SH-SY5Y (cell line): Measurements from ENCODE around the gene HP1BP3.

Experiments used
- GATA2 ChIP-seq: IDR thresholded peaks from 2 replicates; pipeline ENCODE4 v1.6.1; 2011; ENCODE audit warnings: mild to moderate bottlenecking, low read depth, low read length
- GATA3 ChIP-seq: IDR thresholded peaks from 2 replicates; pipeline ENCODE4 v1.6.1; 2011; ENCODE audit warnings: low read depth, mild to moderate bottlenecking, low read length, moderate library complexity

The HP1BP3 gene

DNA sequence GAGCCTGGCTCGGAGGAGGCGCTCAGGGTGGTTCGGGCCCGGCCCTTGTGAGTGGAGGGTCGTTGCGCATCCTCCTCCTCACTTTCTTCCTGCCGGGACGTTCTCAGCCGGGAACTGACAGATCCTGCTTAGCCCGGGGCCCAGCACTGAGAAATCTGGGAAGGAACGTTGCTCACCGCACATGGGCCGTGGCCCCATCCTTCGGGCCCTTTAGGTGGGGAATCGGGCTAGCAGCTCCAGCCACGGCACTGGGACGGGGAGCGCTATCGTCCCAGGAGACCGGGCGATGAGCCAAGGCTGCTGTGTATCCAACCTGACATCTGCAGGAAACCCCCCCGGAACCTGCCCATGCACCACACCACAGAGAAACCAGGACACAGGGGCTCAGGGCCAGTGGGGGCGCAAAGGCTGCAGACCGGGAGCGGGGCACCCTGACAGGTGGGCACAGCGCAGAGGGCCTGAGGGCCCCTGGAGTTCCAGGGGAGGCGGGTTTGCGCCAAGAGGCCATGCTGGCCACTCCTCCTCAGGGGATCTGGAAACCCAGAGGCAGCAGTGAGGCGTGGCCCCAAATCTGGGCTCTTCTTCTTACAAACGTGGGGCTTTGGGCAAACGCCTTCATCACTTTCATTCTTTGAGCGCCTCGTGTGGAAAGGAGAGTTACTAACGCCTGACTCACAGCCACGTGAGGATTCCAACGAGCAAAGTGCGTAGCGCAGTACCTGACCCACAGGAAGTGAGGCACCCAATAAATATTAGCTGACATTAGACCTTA lies 54.3 kb downstream of the HP1BP3 start, which contains the start of gene SH2D5:
SH2D5 (minus strand) TSS at position 116 of the 772 bp plus-strand sequence. CDS start 4,659 bp downstream, outside the sequence.
- TF ChIP-seq GATA2 (no peak), GATA3 (no peak)

DNA sequence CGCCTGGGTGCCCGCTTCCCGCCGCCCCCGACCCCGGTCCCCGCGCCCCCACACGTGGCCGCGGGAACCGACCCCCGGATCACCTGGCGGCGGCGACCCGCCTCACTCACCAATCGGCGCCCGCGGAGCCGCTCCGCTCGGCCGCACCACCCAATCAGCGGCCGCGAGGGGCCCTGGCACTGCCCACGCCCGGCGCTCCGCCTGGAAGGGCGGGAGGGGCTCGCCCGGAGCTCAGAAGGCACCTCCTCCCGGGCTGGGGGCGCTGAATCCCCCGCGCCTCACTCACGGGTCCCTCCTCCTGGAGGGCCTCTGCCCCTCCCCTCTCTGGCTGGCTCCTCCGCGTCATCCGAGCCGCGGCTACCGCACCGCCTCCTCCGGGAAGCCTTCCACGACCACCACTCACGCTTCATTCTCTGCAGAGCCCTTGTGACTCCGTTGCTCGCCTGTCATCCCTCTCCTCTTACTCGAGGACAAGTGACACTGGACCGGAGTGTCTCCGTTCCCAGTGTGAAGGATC lies 55.0 kb downstream of the HP1BP3 start:
- TF ChIP-seq GATA3 (no peak), GATA2 (no peak)

DNA sequence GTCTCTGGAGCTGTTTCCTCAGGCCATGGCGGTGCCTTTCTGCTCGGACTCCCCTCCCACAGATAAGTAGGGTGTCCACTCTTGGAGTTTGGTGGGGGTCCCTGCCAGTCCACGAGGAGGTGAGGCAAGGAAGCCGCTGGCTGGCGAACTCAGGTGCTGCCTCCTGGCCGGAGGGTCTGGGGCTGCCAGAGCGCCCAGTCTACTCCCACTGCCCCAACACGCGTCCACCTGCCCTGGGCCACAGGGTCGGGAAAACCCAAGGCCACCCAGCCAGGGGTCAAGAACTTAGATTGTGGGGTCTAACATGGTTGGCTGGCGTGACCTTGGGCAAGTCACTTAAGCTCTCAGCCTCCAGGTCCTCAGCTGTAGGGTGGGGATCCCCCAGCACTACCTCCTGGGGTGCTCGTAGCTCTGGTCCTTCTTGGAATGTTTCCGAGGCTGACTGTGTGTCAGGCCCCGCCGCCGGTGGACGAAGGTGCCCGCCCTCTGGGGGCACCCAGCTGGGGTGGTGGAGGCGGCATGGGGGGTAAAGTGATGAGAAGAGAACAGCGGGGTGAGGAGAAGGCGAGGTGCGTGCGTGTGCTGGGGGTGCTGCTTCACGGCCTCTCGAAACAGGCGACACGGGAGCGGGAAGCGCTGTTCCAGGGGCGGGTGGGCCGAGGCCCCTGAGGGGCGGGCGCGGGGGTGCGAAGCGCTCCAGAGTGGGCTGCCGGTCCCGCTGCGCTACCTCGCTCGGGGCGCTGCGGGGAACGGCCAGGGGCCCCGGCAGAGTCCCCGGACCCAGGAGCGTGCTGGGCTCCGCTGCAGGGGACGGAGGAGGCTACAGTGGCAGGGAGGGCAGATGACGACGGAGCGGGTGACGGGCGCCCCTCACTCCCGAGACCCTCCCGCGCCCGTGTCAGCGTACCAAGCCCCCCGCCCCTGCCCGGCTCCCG lies 55.8 kb downstream of the HP1BP3 start:
- TF ChIP-seq GATA2 = no peak
- TF ChIP-seq GATA3 = no peak

DNA sequence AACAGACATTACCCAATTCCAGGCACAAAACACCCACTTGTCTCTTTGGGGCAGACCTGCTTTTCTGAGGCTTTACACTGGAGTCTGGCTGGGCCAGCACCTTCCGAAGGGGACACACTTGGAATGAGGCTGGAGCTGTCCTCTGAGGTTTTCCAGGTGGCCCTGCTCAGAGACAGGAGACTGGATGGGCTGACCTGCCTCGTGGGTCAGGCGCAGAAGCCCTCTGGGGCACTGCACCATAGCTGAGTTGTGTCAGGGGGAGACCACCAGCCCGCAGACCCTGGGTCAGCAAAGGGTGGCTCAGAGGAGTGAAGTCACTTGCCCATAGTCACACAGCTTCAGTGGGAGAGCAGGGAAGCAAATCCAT lies 56.4 kb downstream of the HP1BP3 start:
- TF ChIP-seq GATA3 (no peak), GATA2 (no peak)

DNA sequence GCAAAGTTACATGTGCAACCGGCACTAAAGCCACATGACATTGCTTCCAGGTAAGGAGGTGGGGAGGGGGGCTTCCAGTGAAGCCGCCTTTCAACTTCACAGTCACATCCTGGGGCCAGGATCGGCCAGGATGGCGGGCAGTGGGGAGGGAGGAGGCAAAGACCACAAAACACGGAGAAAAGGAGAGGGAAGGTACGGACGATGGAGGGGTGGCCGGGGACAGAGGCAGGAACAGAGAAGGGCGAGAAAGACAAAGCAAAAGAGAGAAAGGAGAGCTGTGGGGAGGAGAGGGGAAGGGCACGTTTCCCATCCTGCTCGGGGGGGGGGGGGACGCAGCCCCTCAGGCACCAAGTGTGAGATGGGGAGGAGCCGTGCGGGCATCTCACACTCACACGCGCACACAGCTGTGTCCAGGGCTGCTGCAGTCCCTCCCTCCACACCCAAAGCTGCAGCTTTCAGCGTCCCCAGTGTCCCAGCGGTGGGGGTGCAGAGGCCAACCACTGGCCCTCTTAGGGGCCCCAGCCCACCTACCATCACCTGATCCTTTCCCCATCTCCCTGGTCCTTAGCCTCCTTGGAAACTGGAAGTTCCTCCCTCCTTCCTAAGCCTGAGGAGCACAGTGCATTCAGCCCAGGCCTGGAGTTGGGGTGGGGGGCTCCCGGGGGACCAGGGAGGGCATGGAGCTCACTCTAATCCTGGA lies 57.0 kb downstream of the HP1BP3 start:
- TF ChIP-seq GATA3 = no peak
- TF ChIP-seq GATA2 = no peak

DNA sequence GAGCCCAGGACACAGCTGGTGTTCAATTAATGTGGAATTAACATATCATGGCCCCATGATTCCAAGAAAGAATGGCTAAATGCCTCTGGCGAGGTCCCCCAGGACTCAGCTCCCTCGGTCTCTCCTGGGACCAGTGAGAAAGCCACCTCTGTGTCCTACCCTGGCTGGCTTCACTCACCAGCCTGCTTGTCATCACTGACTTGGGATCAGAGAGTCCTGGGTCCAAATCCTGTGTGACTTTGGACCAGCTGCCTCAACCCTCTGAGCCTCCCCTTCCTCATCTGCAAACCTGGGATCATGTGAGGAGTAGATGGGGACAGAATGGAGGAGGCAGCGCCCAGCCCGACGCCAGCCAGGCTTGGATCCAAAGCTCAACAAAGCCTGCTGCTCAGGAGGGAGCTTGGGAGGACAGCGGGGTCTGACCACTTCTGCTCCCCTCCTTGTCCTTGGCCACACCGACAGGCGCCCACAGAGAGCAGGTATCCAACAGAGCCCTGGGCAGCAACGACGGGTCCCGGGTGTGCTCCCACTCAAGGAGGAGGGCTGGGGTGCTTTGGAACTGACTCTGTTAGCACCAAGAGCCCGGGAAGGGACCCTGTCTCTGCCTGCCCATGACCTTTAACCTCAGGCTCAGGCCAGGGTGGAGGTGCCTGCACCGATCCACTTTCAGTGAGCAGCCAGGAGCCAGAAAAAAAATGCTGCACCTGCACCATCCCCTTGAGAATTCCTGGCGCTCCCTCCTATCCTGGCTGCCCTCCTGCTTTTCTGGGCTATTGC lies 57.8 kb downstream of the HP1BP3 start:
- TF ChIP-seq GATA2 (no peak), GATA3 (no peak)

DNA sequence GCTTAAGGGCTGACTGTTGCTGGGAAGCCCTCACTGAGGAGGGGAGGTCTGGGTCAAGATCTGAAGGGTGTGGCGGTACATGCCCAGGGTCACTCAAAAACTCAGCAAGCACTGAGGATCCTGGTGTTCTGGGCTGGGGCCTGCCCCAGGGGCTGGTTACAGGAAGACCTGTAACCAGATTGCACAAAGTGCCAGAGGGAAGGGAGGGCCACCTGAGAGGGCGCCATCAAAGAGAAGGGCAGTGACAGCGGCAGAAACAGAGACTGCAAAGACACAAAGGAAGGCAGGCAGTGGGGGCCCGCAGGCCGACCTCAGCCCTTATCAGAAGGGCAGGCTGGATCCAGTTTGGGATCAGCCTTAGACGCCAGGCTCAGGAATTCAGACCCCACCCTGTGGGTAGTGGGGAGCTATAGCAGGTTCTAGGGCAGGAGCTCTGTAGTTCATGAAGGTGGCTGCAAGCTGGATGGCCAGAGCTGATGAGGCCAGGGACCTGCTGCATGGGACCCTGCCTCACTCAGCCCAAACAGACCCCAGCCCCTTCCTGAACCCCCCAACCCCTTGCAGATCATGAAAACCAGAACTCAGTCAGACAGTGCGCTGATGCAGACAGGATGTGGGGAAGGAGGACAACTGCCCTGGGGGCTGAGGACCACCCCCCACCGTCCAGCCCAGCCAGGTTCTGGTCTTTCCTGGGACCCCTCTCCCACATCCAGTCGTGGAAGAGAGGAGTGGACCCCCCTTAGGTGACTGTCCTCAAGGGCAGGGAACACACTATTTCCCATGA lies 58.5 kb downstream of the HP1BP3 start:
- TF ChIP-seq GATA2 = no peak
- TF ChIP-seq GATA3 = no peak

DNA sequence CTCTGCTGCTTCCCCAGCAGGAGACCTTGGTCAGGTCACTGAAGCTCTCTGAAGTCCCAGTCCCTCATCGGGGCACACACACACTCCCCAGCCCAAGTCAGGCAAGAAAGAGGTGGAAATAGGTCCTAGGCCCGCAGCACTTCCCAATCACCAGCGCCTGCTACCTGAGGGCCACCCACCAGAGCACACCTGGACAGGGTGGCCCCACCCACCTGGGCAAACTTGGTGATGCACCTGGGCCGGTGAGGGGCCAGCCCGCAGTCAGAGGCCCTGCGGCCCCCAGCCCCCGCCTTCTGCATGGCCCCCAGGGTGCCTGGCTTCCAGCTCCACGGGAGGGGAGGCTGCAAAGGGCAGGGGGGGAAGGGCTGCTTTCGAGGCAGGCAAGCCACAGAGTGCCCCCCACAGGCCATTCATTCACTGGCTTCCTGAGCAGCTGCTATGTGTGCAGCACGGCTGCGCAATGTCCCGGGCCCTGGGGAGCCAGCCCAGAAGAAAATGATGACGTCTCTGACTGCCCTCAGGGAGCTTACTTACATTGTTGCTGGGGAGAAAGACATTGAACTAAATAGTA lies 59.3 kb downstream of the HP1BP3 start:
- TF ChIP-seq GATA2 = no peak
- TF ChIP-seq GATA3 = no peak

DNA sequence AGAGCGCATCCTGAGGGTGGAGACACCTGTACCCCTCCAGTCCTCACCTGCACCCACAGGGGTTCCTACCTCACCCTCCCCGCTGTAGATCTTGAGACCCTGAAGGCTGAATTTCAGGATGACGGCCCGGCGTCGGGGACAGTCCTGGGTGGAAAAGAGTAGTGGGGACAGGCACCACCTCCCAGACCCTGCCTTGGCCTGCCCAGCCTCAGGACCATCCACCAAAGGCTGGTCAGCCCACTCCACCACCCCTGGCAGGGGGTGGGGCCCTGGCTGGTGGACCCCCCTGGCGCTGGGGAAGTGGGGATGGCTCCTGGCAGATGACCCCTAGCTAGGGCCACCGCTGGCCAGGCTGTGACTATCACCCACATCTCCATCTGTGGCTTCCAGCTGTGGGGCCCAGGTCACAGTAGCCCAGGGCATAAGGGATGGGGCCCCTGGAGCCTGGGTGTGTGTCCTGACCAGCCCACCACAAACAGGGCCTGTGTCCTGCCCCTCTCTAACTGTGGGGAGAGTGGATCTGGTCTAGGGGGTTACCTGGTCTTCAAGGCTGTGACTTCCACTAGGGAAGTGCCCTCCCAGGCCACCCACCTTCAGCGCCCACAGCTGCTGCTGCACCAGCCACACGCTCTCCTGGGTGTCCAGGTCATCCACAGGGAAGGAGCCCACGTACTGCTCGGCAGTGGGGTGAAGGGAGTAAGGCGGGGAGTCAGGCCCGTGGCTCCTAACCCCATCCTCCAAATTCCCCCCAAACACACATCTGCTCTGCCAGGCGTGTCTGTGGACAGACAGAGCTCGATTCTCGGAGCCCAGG lies 60.0 kb downstream of the HP1BP3 start:
- TF ChIP-seq GATA2 (no peak), GATA3 (no peak)

DNA sequence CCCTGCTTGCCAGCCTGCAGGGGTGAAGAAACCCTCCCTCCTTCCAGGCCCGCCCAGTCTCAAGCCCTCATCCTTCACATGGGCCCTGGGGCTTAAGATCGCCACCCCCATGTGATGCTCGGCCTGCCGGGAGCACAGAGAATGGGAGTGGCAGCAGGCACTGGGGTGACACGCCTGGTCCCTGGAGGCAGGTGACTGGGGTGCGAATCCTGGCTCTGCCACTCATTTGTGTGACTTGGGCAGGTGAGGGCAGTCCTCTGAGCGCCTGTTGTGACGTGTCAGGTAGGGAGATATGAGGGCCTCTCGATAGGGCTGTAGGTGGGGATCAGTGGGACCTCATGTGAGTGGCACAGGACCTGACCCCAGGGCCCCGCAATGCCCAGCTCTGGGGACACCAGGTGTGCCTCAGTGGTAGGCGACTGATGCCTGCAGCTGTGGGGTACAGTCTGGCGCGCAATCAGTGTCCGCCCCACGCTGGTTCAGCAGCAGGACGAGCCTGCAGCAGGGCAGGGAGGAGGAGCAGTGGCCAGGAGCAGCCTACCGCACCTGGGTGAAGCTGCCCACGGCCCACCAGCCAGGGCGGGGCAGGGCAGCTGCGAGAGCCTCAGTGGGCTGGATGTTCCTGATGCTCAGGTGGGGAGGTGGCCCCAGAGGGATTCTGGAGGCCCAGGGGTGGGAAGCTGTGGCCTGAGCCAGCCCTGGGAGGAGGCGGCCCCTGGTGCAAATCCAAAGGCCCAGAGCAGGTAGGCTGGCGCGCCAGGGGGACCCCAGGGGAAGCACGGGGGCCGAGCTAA lies 60.8 kb downstream of the HP1BP3 start:
- TF ChIP-seq GATA2 (no peak), GATA3 (no peak)
